ENCODE results near the gene HHLA2.

The HHLA2 gene

DNA sequence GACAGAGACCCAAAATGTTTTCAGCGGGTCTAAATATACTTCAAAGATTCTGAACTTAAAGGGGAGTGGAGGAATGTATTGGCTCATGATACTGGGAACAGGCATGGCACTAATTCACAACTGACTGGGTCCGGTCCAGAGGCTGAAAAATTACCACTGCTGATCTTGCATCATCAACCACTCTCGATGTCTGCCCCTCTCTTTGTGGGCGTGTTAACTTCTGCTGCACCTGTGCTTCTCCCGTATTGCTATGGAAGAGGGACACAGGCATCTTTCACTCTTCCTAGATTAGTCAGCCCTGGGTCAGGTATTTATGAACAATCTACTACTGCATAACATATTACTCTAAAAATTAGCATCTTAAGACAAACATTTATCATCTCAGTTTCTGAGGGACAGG lies 33.2 kb downstream of the HHLA2 start:
- H3K27ac ChIP-seq (ENCODE audit: poor library complexity, severe bottlenecking), result no peak overlapping the region
- no peaks in the 10 kb centered on the region for H3K4me1 ChIP-seq (ENCODE audit: insufficient read depth, poor library complexity, severe bottlenecking)
- DNase-seq (ENCODE audit: low spot score), result no peak
- TF ChIP-seq CTCF (IDR thresholded peaks at IDR 0.05; ENCODE audit: poor library complexity, severe bottlenecking), result no peak
- no peaks in the 10 kb centered on the region for H3K27me3 ChIP-seq (ENCODE audit: insufficient read depth, poor library complexity, severe bottlenecking)
- H3K36me3 ChIP-seq (ENCODE audit: low read depth), result no peaks in the 10 kb centered on the region
- H3K4me3 ChIP-seq (ENCODE audit: severe bottlenecking), result no peak overlapping the region
- no peaks in the 10 kb centered on the region for H3K9me3 ChIP-seq (ENCODE audit: severe bottlenecking)
- ATAC-seq (ENCODE audit: low read depth), result no peak

GRCh38 chr3:108329947-108330346 lies 33.6 kb downstream of the HHLA2 start:
- H3K36me3 ChIP-seq (ENCODE audit: low read depth), result no peaks in the 10 kb centered on the region
- no peak overlapping the region for H3K4me3 ChIP-seq (ENCODE audit: severe bottlenecking)
- no peak for TF ChIP-seq CTCF (IDR thresholded peaks at IDR 0.05; ENCODE audit: poor library complexity, severe bottlenecking)
- H3K4me1 ChIP-seq (ENCODE audit: insufficient read depth, poor library complexity, severe bottlenecking), result no peaks in the 10 kb centered on the region
- DNase-seq (ENCODE audit: low spot score) (no peak), ATAC-seq (ENCODE audit: low read depth) (no peak)
- no peaks in the 10 kb centered on the region for H3K9me3 ChIP-seq (ENCODE audit: severe bottlenecking)
- H3K27ac ChIP-seq (ENCODE audit: poor library complexity, severe bottlenecking), result no peak overlapping the region
- no peaks in the 10 kb centered on the region for H3K27me3 ChIP-seq (ENCODE audit: insufficient read depth, poor library complexity, severe bottlenecking)

DNA sequence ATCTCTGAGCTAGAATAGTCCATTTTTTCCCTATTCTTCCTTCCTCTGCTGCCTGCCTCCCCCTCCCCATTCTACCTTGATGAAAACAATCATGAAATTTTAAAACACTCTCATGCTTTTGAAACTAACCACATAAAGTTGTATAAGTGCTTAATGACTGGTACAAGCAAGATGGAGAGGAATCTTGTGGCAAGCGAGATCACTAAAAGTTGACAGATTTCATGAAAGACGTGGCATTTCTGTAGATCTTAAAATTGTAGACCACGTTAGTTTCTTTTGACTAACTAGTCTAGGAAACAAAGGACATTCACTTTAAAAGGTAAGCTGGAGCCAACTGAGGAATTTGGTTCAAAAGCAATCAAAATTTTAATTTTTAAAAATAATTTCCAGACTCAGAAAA lies 35.4 kb downstream of the HHLA2 start:
- ATAC-seq (ENCODE audit: low read depth) (no peak), DNase-seq (ENCODE audit: low spot score) (no peak)
- Histone ChIP-seq H3K27me3 (ENCODE audit: insufficient read depth, poor library complexity, severe bottlenecking) (no peaks in the 10 kb centered on the region), H3K4me3 (ENCODE audit: severe bottlenecking) (no peak overlapping the region), H3K4me1 (ENCODE audit: insufficient read depth, poor library complexity, severe bottlenecking) (no peaks in the 10 kb centered on the region), H3K27ac (ENCODE audit: poor library complexity, severe bottlenecking) (no peak overlapping the region), H3K9me3 (ENCODE audit: severe bottlenecking) (no peaks in the 10 kb centered on the region), H3K36me3 (ENCODE audit: low read depth) (no peaks in the 10 kb centered on the region)
- TF ChIP-seq CTCF (IDR thresholded peaks at IDR 0.05; ENCODE audit: poor library complexity, severe bottlenecking), result no peak

- Histone ChIP-seq H3K36me3 (ENCODE audit: low read depth) (no peaks in the 10 kb centered on the region), H3K9me3 (ENCODE audit: severe bottlenecking) (no peaks in the 10 kb centered on the region), H3K27me3 (ENCODE audit: insufficient read depth, poor library complexity, severe bottlenecking) (no peaks in the 10 kb centered on the region), H3K27ac (ENCODE audit: poor library complexity, severe bottlenecking) (no peak overlapping the region), H3K4me3 (ENCODE audit: severe bottlenecking) (no peak overlapping the region), H3K4me1 (ENCODE audit: insufficient read depth, poor library complexity, severe bottlenecking) (no peaks in the 10 kb centered on the region)
- DNase-seq (ENCODE audit: low spot score) (no peak), ATAC-seq (ENCODE audit: low read depth) (no peak)
- no peak for TF ChIP-seq CTCF (IDR thresholded peaks at IDR 0.05; ENCODE audit: poor library complexity, severe bottlenecking)
These were observed 37.6 kb downstream of the HHLA2 start for GRCh38 chr3:108333961-108334360.

DNA sequence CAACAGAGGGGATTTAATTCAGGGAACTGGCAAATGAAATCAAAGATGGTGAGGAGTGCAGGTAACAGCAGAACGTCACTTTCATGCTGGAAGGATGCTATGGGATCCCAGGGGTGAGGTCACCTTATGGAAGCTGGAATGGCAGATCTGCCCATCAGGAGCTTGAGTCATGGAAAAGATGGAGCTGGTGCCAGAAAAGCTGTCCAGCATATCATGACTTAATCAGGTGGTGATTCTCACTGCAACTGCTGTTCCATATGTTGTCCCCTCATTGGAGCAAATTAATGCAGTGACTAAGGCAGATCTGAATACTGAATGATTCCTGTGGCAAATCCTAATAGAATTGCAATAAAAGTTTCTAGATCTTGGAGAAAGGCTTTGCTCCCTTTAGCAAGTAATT lies 38.4 kb downstream of the HHLA2 start:
- no peaks in the 10 kb centered on the region for H3K27me3 ChIP-seq (ENCODE audit: insufficient read depth, poor library complexity, severe bottlenecking)
- no peak for DNase-seq (ENCODE audit: low spot score)
- no peaks in the 10 kb centered on the region for H3K9me3 ChIP-seq (ENCODE audit: severe bottlenecking)
- no peaks in the 10 kb centered on the region for H3K4me1 ChIP-seq (ENCODE audit: insufficient read depth, poor library complexity, severe bottlenecking)
- no peak overlapping the region for H3K4me3 ChIP-seq (ENCODE audit: severe bottlenecking)
- no peak for ATAC-seq (ENCODE audit: low read depth)
- H3K36me3 ChIP-seq (ENCODE audit: low read depth), result no peaks in the 10 kb centered on the region
- no peak overlapping the region for H3K27ac ChIP-seq (ENCODE audit: poor library complexity, severe bottlenecking)
- no peak for TF ChIP-seq CTCF (IDR thresholded peaks at IDR 0.05; ENCODE audit: poor library complexity, severe bottlenecking)
